Stimulated activated CD4-positive, alpha-beta T cell treated with anti-CD3 and anti-CD28 coated beads, Interleukin-4, amount 100 ng/mL, for 4 hours (primary cell): Measurements from ENCODE around the gene CHM.

ENCODE experiments used
- DNase-seq, 2 experiments: peaks; one replicate each; pipeline ENCODE4 v3.0.0-alpha.2; 2020

Gene CHM

GRCh38 chrX:85903692-85904471 lies 143.5 kb downstream of the CHM start:
- no peak for DNase-seq

- DNase-seq = no peak
These were observed 149.8 kb downstream of the CHM start for GRCh38 chrX:85897362-85898126.

GRCh38 chrX:85882601-85883000 lies 164.8 kb downstream of the CHM start:
- no peak for DNase-seq

GRCh38 chrX:85870585-85870984 lies 176.8 kb downstream of the CHM start:
- no peak for DNase-seq

DNA sequence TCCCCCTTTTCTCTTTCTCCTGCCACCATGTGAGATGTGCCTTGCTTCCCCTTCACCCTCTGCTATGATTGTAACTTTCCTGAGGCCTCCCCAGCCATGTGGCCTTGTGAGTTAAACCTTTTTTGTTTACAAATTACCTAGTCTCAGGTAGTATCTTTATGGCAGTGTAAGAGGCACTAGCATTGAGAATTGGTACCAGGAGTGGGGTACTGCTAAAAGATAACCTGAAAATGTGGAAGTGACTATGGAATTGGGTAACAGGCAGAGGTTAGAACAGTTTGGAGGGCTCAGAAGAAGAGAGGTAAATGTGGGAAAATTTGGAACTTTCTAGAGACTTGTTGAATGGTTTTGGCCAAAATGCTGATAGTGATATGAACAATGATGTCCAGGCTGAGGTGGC lies 182.0 kb downstream of the CHM start:
- no peak for DNase-seq

DNA sequence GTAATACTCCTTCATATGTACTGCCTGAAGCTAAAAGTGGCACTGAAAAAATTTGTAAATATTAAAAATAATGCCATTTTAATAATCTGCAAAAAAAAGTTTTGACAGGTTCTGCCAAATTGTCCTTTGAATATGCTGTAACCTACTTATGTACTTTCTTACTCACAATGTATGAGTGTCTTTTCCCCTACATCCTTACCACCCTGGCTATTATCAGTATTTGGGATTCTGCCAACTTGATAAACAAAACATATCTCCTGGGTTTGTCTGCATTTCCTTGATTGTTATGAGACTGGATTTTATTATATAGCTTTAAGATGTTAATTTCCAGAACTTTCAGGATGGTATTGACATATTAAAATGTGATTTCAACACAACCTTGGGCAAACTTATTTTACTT lies 187.9 kb downstream of the CHM start:
- DNase-seq = no peak

- DNase-seq = no peak
These were observed 195.9 kb downstream of the CHM start for GRCh38 chrX:85851418-85851817.

- no peak for DNase-seq
These were observed 210.5 kb downstream of the CHM start for GRCh38 chrX:85836868-85837267.

GRCh38 chrX:85828771-85829170 lies 218.6 kb downstream of the CHM start:
- DNase-seq = no peak

- no peak for DNase-seq
These were observed 232.1 kb downstream of the CHM start for GRCh38 chrX:85815203-85815751.
